ENCODE data around the gene SCYL1.

SCYL1 gene

GRCh38 chr11:65572356-65573051, 47.6 kb downstream of the SCYL1 start, which contains the start of gene FAM89B:
Gene FAM89B, plus strand, starts transcription at chr11:65572538. Its CDS starts 132 bp downstream, at chr11:65572670.
- peak; percentile 86 to 90 for DNase-seq

- DNase-seq, result no peak
Observed at GRCh38 chr11:65573391-65574079, 48.7 kb downstream of the SCYL1 start.

- DNase-seq, result peak; percentile 79 to 84
Observed at GRCh38 chr11:65574109-65574810, 49.4 kb downstream of the SCYL1 start.

- no peak for DNase-seq
Observed at GRCh38 chr11:65574811-65575567, 50.1 kb downstream of the SCYL1 start.

- DNase-seq, result peak; percentile 73 to 83
Observed at GRCh38 chr11:65575568-65576231, 50.8 kb downstream of the SCYL1 start, which contains the start of gene EHBP1L1. Gene EHBP1L1, plus strand, starts transcription at chr11:65576053. Its CDS starts 250 bp downstream, at chr11:65576303.

- DNase-seq, result no peak
Observed at GRCh38 chr11:65576232-65576866, 51.5 kb downstream of the SCYL1 start.

GRCh38 chr11:65576867-65577755, 52.2 kb downstream of the SCYL1 start:
- DNase-seq, result no peak

GRCh38 chr11:65577756-65578109, 52.9 kb downstream of the SCYL1 start:
- no peak for DNase-seq

- DNase-seq, result no peak
Observed at GRCh38 chr11:65578134-65578533, 53.3 kb downstream of the SCYL1 start.

GRCh38 chr11:65578667-65579066, 53.8 kb downstream of the SCYL1 start:
- no peak for DNase-seq

GRCh38 chr11:65579291-65579690, 54.4 kb downstream of the SCYL1 start:
- no peak for DNase-seq

- DNase-seq, result no peak
Observed at GRCh38 chr11:65580031-65580692, 55.3 kb downstream of the SCYL1 start.

- no peak for DNase-seq
Observed at GRCh38 chr11:65580756-65581155, 55.9 kb downstream of the SCYL1 start.

- no peak for DNase-seq
Observed at GRCh38 chr11:65581928-65582327, 57.0 kb downstream of the SCYL1 start.

GRCh38 chr11:65583589-65583988, 58.7 kb downstream of the SCYL1 start:
- DNase-seq, result no peak

GRCh38 chr11:65584106-65584505, 59.2 kb downstream of the SCYL1 start:
- DNase-seq, result no peak

GRCh38 chr11:65584723-65585171, 59.9 kb downstream of the SCYL1 start:
- DNase-seq, result no peak

GRCh38 chr11:65585396-65586246, 60.7 kb downstream of the SCYL1 start:
- no peak for DNase-seq

GRCh38 chr11:65586247-65586630, 61.4 kb downstream of the SCYL1 start:
- no peak for DNase-seq
